GM21825 (cell line): ENCODE measurements around the gene LHX3.
"Not testable (repeated sequence)": the region's sequence is repeated elsewhere in the genome, so short reads cannot be mapped to it uniquely, and the experiment has no call there.

Experiments
- ATAC-seq: cut with Tn5 transposase; IDR thresholded peaks from one replicate; pipeline ENCODE4 v1.9.1; 2021; ENCODE audit warnings: mild to moderate bottlenecking, moderate library complexity; ENCODE audit not compliant: unreplicated experiment

LHX3 gene

GRCh38 chr9:136157477-136158265 lies 47.3 kb downstream of the LHX3 start:
- ATAC-seq, result no peak

DNA sequence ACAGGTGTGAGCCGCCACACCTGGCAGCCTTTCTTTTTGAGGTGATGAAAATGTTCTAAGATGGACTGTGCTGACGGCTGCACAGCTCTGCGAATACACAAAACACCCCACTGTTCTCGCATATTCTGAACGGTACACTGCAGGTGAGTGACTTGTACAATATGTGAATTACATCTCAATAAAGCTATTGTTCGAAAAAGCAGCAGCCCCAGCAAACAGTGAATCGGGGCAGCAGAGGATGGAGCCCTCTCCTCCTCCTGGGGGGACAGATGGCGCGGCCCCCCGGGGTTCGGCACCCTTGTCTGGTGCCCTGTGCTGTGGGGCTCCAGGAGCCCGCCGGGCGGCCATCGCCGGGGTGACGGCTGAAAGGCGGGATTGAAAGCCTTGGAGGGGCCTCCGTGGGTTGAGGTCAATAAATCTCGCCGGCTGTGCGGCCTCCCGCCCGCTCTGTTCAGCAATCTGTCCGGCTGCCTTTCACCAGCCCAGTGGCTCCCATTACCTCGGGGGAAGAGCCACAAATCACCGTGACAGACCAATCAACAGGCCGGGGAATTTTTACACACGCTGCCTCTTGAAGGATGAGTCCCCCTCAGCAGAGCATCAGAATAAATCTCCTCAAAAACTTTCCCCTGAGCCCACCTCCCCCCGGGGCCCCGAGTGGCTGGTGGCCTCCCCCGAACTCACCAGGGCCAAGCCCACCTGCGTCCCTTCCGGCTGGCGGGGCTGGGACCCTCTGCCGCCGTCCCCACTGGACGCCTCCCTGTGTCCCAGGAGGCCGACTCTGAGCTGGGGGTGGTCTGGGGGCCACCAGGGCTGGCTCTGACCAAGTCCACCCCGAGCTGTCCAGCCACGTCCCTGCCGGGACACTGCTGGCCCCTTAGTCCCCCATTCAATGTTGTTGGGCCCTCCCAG lies 48.5 kb downstream of the LHX3 start:
- ATAC-seq, result no peak

DNA sequence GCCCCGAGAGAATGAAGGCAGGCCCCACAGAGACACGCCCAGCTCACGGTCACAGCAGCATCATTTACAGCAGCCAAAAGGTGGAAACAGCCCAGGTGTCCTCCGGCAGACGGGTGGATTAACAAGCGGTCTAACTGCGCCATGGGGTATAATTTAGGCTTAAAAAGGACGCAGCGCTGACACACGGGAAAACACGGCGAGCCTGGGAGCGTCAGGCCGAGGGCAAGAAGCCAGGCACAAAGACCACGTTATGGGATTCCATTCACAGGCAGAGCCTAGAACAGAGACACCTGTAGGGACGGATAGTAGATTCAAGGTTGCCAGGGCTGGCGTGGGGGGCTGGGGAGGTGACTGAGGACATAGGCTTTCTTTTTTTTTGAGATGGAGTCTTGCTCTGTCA lies 49.4 kb downstream of the LHX3 start:
- no peak for ATAC-seq

- no peak for ATAC-seq
These were observed 50.0 kb downstream of the LHX3 start for GRCh38 chr9:136154943-136155342.

DNA sequence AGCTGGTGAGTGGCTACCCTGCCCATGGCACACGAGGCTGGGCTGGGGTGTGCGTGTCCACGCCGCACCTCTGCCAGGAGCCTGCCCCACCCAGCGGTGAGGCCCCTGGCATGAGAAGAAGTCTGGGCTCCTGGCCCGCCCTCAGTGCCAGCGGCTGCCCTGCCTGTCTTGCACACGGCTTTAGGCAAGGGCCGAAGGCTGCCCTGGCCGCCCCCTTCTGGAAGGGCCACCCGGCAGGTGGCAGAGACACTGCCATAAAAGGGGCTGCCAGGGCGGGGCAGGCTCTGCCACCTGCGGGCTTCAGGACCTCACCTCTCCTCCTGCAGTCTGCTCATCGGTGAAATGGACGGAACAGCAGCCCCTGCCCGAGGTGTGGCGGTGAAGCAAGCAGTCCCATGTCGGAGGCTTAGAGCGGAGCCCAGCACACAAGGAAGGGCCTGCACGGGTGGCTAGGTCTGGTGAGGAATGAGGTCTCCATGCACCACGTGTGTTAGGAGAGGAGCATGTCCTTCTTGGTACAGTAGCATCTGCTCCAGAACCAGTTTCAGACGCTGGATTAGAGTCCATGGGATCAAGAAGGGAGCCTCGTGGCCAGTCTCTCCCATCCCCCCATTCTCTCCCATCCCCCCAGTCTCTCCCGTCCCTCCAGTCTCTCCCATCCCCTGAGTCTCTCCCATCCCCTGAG lies 51.4 kb downstream of the LHX3 start:
- no peak for ATAC-seq

DNA sequence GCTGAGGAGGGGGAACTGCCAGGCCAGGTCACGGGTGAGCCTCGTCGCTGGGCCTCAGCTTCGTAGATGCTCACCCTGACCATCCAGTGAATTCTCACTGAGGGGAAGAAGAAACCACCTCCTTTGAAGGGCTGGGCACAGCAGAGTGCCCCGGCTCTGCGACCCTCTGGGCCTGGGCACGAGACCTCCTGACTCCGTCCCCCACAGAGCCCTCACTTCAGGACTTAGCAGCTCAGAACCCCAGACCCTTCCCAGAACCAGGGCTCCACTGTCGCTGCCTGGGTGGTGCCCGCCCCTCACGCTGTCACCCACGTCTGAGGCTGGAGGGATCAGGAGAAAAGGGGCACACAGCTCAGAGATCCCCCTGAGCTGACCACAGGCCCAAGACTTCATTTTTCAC lies 52.0 kb downstream of the LHX3 start:
- ATAC-seq, result no peak

- ATAC-seq, result no peak
These were observed 52.4 kb downstream of the LHX3 start for GRCh38 chr9:136152543-136152866.

GRCh38 chr9:136151848-136152542 lies 52.9 kb downstream of the LHX3 start:
- no peak for ATAC-seq

- no peak for ATAC-seq
These were observed 53.6 kb downstream of the LHX3 start for GRCh38 chr9:136151214-136151804.

GRCh38 chr9:136150664-136151213 lies 54.2 kb downstream of the LHX3 start:
- not testable (repeated sequence) for ATAC-seq

- ATAC-seq, result no peak
These were observed 55.1 kb downstream of the LHX3 start for GRCh38 chr9:136149853-136150252.

DNA sequence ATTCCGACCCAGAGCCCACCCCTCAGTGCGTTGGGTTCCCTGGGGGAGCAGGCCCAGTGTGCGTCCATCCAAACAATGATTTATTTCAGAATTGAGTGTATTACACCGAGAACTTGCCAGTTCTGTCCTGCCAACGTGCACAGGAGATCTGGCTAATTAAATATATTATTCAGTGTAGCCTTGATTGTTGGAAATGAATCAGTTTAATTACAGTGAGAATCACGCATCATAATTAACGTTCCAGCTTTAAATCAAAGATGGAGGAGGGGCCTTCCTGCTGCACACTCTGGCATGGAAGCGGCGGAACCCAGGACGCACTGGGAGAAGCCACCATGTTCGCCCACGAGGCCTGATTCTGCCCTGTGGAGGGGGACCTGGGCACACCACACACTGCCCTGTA lies 55.6 kb downstream of the LHX3 start:
- no peak for ATAC-seq

GRCh38 chr9:136148766-136149165 lies 56.2 kb downstream of the LHX3 start:
- no peak for ATAC-seq

DNA sequence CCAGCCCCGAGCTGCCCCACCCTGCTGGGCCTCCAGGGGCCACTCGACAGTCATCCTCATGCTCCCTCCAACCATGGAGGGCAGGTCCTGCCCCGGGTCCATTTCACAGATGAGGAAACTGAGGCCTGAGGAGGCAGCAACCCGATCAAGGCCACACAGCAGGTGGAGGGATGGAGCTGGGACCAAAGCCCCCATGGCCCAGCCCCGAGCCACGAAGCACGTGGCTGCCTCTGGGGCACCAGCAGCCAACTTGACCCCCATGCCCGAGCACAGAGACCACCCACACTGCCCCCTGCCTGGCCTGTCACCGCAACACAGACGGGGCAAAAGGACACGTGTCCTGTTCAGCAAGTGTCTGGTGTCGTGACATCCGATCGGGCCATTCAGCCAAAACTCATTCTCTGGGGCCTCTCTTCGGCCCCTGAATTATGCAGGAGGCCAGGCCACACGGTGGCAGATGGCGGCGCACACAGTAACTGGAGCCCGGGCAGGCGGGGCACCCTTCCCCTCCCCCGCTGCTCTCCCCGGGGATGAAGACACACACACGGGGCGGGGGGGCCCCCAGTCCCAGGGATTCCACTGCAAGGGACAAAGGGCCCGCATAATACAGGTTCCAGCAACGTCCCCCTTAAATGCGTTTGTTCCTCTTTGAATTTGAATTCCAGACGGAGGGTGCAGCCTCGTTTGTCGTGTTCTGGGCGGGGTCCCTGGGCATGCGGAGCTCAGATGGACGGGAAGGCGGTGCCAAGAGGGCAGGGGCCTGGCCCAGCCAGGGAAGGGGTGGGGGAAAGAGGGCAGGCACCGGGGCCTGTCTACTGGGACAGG lies 56.8 kb downstream of the LHX3 start:
- ATAC-seq, result no peak

- ATAC-seq, result no peak
These were observed 57.7 kb downstream of the LHX3 start for GRCh38 chr9:136147038-136147889.
